Measurements from ENCODE around the gene CTRL. TPM values are rescaled to one million over a fixed set of nuclear protein-coding genes. Genes with fewer than 3 reads are reported as not detected.

CTRL gene
- total and polyA plus RNA-seq, 2 donors, result 0.91 TPM; not detected in 1

- peak within 1 kb of the TSS; percentile 87 for H3K4me3 ChIP-seq (ENCODE audit: low read depth, low read length)
- H3K4me1 ChIP-seq (ENCODE audit: insufficient read depth), result no peaks in the 10 kb centered on the region
- WGBS, result under 1% methylated on average over 90 of the region's 90 CpGs
- H3K27ac ChIP-seq (ENCODE audit: low read depth), result peak within 1 kb of the TSS; percentile 99
- DNase-seq (ENCODE audit: extremely low spot score), result peak; percentile 91
- no peaks in the 10 kb centered on the region for H3K36me3 ChIP-seq (ENCODE audit: insufficient read depth)
Observed at GRCh38 chr16:67892899-67893742, 38.5 kb downstream of the CTRL start, which contains the start of gene PSKH1. TSS of gene PSKH1 (plus strand) at chr16:67893254. CDS start at chr16:67908750, 15,496 bp downstream.

- H3K4me3 ChIP-seq (ENCODE audit: low read depth, low read length), result peak overlapping the region; percentile 26
- H3K4me1 ChIP-seq (ENCODE audit: insufficient read depth), result no peaks in the 10 kb centered on the region
- no peaks in the 10 kb centered on the region for H3K36me3 ChIP-seq (ENCODE audit: insufficient read depth)
- no peak for DNase-seq (ENCODE audit: extremely low spot score)
- 52% methylated on average over 5 of the region's 5 CpGs for WGBS
- H3K27ac ChIP-seq (ENCODE audit: low read depth), result no peak overlapping the region
Observed at GRCh38 chr16:67892375-67892774, 39.3 kb downstream of the CTRL start.

- no peak for DNase-seq (ENCODE audit: extremely low spot score)
- WGBS, result 75% methylated on average over 3 of the region's 3 CpGs
- H3K27ac ChIP-seq (ENCODE audit: low read depth), result no peak overlapping the region
- no peak overlapping the region for H3K4me3 ChIP-seq (ENCODE audit: low read depth, low read length)
- no peaks in the 10 kb centered on the region for H3K36me3 ChIP-seq (ENCODE audit: insufficient read depth)
- H3K4me1 ChIP-seq (ENCODE audit: insufficient read depth), result no peaks in the 10 kb centered on the region
Observed at GRCh38 chr16:67888331-67888730, 43.3 kb downstream of the CTRL start.

GRCh38 chr16:67886387-67886786 lies 45.3 kb downstream of the CTRL start:
- H3K36me3 ChIP-seq (ENCODE audit: insufficient read depth), result peaks cover 1% of the 10 kb centered on the region
- no peak overlapping the region for H3K27ac ChIP-seq (ENCODE audit: low read depth)
- no peaks in the 10 kb centered on the region for H3K4me1 ChIP-seq (ENCODE audit: insufficient read depth)
- no peak overlapping the region for H3K4me3 ChIP-seq (ENCODE audit: low read depth, low read length)
- 88% methylated on average over 5 of the region's 5 CpGs for WGBS
- DNase-seq (ENCODE audit: extremely low spot score), result no peak

GRCh38 chr16:67885976-67886375 lies 45.7 kb downstream of the CTRL start:
- no peak overlapping the region for H3K27ac ChIP-seq (ENCODE audit: low read depth)
- DNase-seq (ENCODE audit: extremely low spot score), result no peak

GRCh38 chr16:67885545-67885944 lies 46.1 kb downstream of the CTRL start:
- no peak overlapping the region for H3K27ac ChIP-seq (ENCODE audit: low read depth)
- H3K36me3 ChIP-seq (ENCODE audit: insufficient read depth), result peaks cover 3% of the 10 kb centered on the region
- WGBS, result 94% methylated on average over 12 of the region's 12 CpGs
- H3K4me1 ChIP-seq (ENCODE audit: insufficient read depth), result no peaks in the 10 kb centered on the region
- H3K4me3 ChIP-seq (ENCODE audit: low read depth, low read length), result no peak overlapping the region
- DNase-seq (ENCODE audit: extremely low spot score), result no peak

More at GRCh38 chr16:67885976-67886375, 45.7 kb downstream of the CTRL start:
- H3K36me3 ChIP-seq (ENCODE audit: insufficient read depth), result peaks cover 3% of the 10 kb centered on the region
- no peaks in the 10 kb centered on the region for H3K4me1 ChIP-seq (ENCODE audit: insufficient read depth)
- H3K4me3 ChIP-seq (ENCODE audit: low read depth, low read length), result no peak overlapping the region
- WGBS, result 95% methylated on average over 19 of the region's 19 CpGs

GRCh38 chr16:67884684-67885083 lies 47.0 kb downstream of the CTRL start, which contains the start of gene NRN1L:
TSS of gene NRN1L (plus strand) at chr16:67884885. CDS start at chr16:67884904, 19 bp downstream.
- Histone ChIP-seq H3K4me1 (ENCODE audit: insufficient read depth) (no peaks in the 10 kb centered on the region), H3K36me3 (ENCODE audit: insufficient read depth) (peaks cover 9% of the 10 kb centered on the region), H3K4me3 (ENCODE audit: low read depth, low read length) (no peak within 1 kb of the TSS), H3K27ac (ENCODE audit: low read depth) (no peak within 1 kb of the TSS)
- DNase-seq (ENCODE audit: extremely low spot score), result no peak
- 22% methylated on average over 22 of the region's 22 CpGs for WGBS

GRCh38 chr16:67883872-67884261 lies 47.8 kb downstream of the CTRL start:
- 62% methylated on average over 11 of the region's 11 CpGs for WGBS
- H3K36me3 ChIP-seq (ENCODE audit: insufficient read depth), result peaks cover 11% of the 10 kb centered on the region

GRCh38 chr16:67883146-67883871 lies 48.4 kb downstream of the CTRL start:
- DNase-seq (ENCODE audit: extremely low spot score), result no peak
- H3K36me3 ChIP-seq (ENCODE audit: insufficient read depth), result peaks cover 11% of the 10 kb centered on the region

More at GRCh38 chr16:67883872-67884261, 47.8 kb downstream of the CTRL start:
- Histone ChIP-seq H3K27ac (ENCODE audit: low read depth) (no peak overlapping the region), H3K4me1 (ENCODE audit: insufficient read depth) (no peaks in the 10 kb centered on the region), H3K4me3 (ENCODE audit: low read depth, low read length) (no peak overlapping the region)
- DNase-seq (ENCODE audit: extremely low spot score), result no peak

GRCh38 chr16:67882374-67883145 lies 49.1 kb downstream of the CTRL start:
- DNase-seq (ENCODE audit: extremely low spot score), result no peak
- WGBS, result 74% methylated on average over 18 of the region's 18 CpGs
- no peak overlapping the region for H3K27ac ChIP-seq (ENCODE audit: low read depth)
- no peak overlapping the region for H3K4me3 ChIP-seq (ENCODE audit: low read depth, low read length)
- H3K36me3 ChIP-seq (ENCODE audit: insufficient read depth), result peaks cover 14% of the 10 kb centered on the region
- no peaks in the 10 kb centered on the region for H3K4me1 ChIP-seq (ENCODE audit: insufficient read depth)

More at GRCh38 chr16:67883146-67883871, 48.4 kb downstream of the CTRL start:
- no peak overlapping the region for H3K4me3 ChIP-seq (ENCODE audit: low read depth, low read length)
- H3K27ac ChIP-seq (ENCODE audit: low read depth), result no peak overlapping the region
- H3K4me1 ChIP-seq (ENCODE audit: insufficient read depth), result no peaks in the 10 kb centered on the region
- 79% methylated on average over 6 of the region's 6 CpGs for WGBS

- Histone ChIP-seq H3K4me1 (ENCODE audit: insufficient read depth) (no peaks in the 10 kb centered on the region), H3K36me3 (ENCODE audit: insufficient read depth) (peaks cover 15% of the 10 kb centered on the region), H3K4me3 (ENCODE audit: low read depth, low read length) (no peak overlapping the region), H3K27ac (ENCODE audit: low read depth) (no peak overlapping the region)
- DNase-seq (ENCODE audit: extremely low spot score), result no peak
- 89% methylated on average over 21 of the region's 21 CpGs for WGBS
Observed at GRCh38 chr16:67881621-67882161, 50.0 kb downstream of the CTRL start.

- no peak for DNase-seq (ENCODE audit: extremely low spot score)
- WGBS, result 90% methylated on average over 13 of the region's 13 CpGs
- Histone ChIP-seq H3K36me3 (ENCODE audit: insufficient read depth) (peaks cover 15% of the 10 kb centered on the region), H3K4me1 (ENCODE audit: insufficient read depth) (no peaks in the 10 kb centered on the region), H3K27ac (ENCODE audit: low read depth) (no peak overlapping the region), H3K4me3 (ENCODE audit: low read depth, low read length) (no peak overlapping the region)
Observed at GRCh38 chr16:67880584-67880983, 51.1 kb downstream of the CTRL start.

GRCh38 chr16:67879936-67880335 lies 51.7 kb downstream of the CTRL start:
- WGBS, result 85% methylated on average over 5 of the region's 5 CpGs
- Histone ChIP-seq H3K4me1 (ENCODE audit: insufficient read depth) (no peaks in the 10 kb centered on the region), H3K4me3 (ENCODE audit: low read depth, low read length) (no peak overlapping the region), H3K36me3 (ENCODE audit: insufficient read depth) (peaks cover 15% of the 10 kb centered on the region), H3K27ac (ENCODE audit: low read depth) (no peak overlapping the region)
- DNase-seq (ENCODE audit: extremely low spot score), result no peak

Measured in urinary bladder (tissue), 4 donors.